A549 (cell line): ENCODE measurements around the gene FBXO28.

Source experiments
- BHLHE40 ChIP-seq: IDR thresholded peaks from 2 replicates; pipeline ENCODE4 v1.6.1; 2012; ENCODE audit warnings: low read depth, low read length, inconsistent platforms
- CHD2 ChIP-seq: fragments of 150-350 bp; IDR thresholded peaks from 2 replicates; pipeline ENCODE4 v1.6.1; 2014; ENCODE audit warnings: low read length; ENCODE audit not compliant: partially characterized antibody
- CTCF ChIP-seq: fragments of >200 bp; sonication (Bioruptor Twin); formaldehyde crosslinking; IDR thresholded peaks from 3 replicates; pipeline ENCODE4 v1.5.1; 2016
- EHMT2 ChIP-seq: fragments of 200-600 bp; sonication (generic); IDR thresholded peaks from 2 replicates; pipeline ENCODE4 v1.6.1; 2016; ENCODE audit warnings: antibody characterized with exemption, low read depth, mild to moderate bottlenecking, moderate library complexity
- HMGXB4 ChIP-seq: fragments of 250-450 bp; sonication (Bioruptor Pico); IDR thresholded peaks from 2 replicates; pipeline ENCODE4 v1.5.0; 2021; ENCODE audit warnings: mild to moderate bottlenecking, moderate library complexity, borderline replicate concordance
- PBX3 ChIP-seq: IDR thresholded peaks from 2 replicates; pipeline ENCODE4 v1.6.1; 2012
- PHF8 ChIP-seq: fragments of 200-600 bp; sonication (generic); IDR thresholded peaks from 2 replicates; pipeline ENCODE4 v1.6.1; 2016; ENCODE audit warnings: low read depth, mild to moderate bottlenecking, antibody characterized with exemption, moderate library complexity, borderline replicate concordance
- POLR2A ChIP-seq: IDR thresholded peaks from 2 replicates; pipeline ENCODE4 v1.6.1; 2012; ENCODE audit warnings: mild to moderate bottlenecking, low read length
- ZC3H11A ChIP-seq: fragments of 450-650 bp; IDR thresholded peaks from 2 replicates; pipeline ENCODE4 v1.6.1; 2014; ENCODE audit warnings: antibody characterized with exemption, mild to moderate bottlenecking

- TF ChIP-seq CTCF, result no peak
- TF ChIP-seq POLR2A, result no peak
- TF ChIP-seq EHMT2, result no peak
- TF ChIP-seq CHD2, result no peak
- TF ChIP-seq HMGXB4 (CRISPR knock-in tag), result no peak
- no peak for TF ChIP-seq PHF8
- no peak for TF ChIP-seq PBX3
- no peak for TF ChIP-seq BHLHE40
- TF ChIP-seq ZC3H11A, result no peak
Observed at GRCh38 chr1:224192082-224192788, 78.3 kb downstream of the FBXO28 start.
